Kidney epithelial cell (primary cell): ENCODE measurements around the gene CNPY2. TPM values are rescaled to one million over a fixed set of nuclear protein-coding genes. Genes with fewer than 3 reads are reported as not detected.

ENCODE experiments used
- DNase-seq: peaks from one replicate; pipeline ENCODE4 v3.0.0-alpha.2; 2010; ENCODE audit warnings: low read depth
- H3K27me3 ChIP-seq: 2 replicates; pipeline ENCODE4 v1.6.0; 2011; ENCODE audit warnings: low read length; ENCODE audit not compliant: control insufficient read depth, insufficient read depth
- H3K36me3 ChIP-seq: 2 replicates; pipeline ENCODE4 v1.5.1; 2011; ENCODE audit warnings: low read length; ENCODE audit not compliant: control insufficient read depth, insufficient read depth
- H3K4me3 ChIP-seq: 2 replicates; pipeline ENCODE4 v1.5.1; 2011; ENCODE audit warnings: low read depth, mild to moderate bottlenecking, control low read depth, low read length
- CTCF ChIP-seq: IDR thresholded peaks from 2 replicates; pipeline ENCODE4 v1.5.1; 2011; ENCODE audit warnings: mild to moderate bottlenecking, moderate library complexity, low read length, control low read depth, inconsistent platforms; ENCODE audit not compliant: insufficient read depth, poor library complexity, severe bottlenecking
- total RNA-seq: library from RNA; depleted of rRNA; stranded (reverse); fragments of >200 nt; gene quantifications from 2 replicates; pipeline ENCODE4 v1.2.3, GENCODE V29; 2015

CNPY2 gene
- total RNA-seq, 1 donor from 2014 or later, result 150 TPM

- Histone ChIP-seq H3K36me3 (peaks cover 2% of the 10 kb centered on the region), H3K27me3 (no peaks in the 10 kb centered on the region), H3K4me3 (peak overlapping the region; percentile 86)
- no peak for TF ChIP-seq CTCF
- DNase-seq, result no peak
These were observed 14.9 kb downstream of the CNPY2 start for GRCh38 chr12:56300644-56301464.

DNA sequence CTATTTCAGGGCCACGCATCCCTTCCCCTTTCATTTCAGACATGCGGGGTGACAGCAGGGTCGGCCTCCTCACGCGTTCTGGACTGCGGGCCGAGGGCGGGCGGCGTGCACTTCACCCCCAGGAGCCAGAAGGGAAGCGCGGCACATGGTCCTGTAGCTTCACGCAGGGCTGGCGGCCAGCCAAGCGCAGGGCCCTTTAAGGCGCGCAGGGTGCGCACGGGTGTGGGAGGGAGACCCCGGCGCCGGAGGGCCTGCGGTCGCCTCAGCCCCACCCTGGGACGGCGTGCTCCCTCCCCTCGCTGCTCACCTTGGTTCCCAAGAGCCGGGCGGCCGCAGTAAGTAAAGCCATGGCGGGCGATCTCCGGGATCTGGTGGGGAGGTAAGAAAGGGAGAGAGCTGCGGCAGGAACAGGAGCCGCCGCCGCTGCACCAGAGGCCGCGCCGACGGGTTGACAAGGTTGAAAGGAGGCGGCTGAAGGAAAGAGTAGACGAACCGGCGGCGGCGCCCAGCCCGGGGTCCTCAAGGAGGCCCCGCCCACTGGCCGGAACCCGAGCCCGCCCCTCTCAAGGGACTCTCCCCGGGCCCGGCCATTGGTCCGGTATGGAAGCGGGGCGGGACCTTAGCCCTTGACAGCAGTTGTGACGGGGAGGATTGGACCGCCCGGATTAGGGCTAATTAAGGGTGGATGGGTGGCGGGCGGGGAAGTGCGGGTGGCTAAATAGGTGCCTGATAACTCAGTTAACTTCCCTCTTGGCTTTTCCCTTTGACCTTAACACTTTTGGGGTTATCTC, 15.7 kb downstream of the CNPY2 start, which contains the start of gene CS:
CS (minus strand) TSS at position 478 of the 791 bp plus-strand sequence; CDS start at position 349, 129 bp downstream.
- Histone ChIP-seq H3K27me3 (no peaks in the 10 kb centered on the region), H3K36me3 (peaks cover 2% of the 10 kb centered on the region), H3K4me3 (peak within 1 kb of the TSS; percentile 86)
- DNase-seq, result peak; percentile 84
- no peak for TF ChIP-seq CTCF

DNA sequence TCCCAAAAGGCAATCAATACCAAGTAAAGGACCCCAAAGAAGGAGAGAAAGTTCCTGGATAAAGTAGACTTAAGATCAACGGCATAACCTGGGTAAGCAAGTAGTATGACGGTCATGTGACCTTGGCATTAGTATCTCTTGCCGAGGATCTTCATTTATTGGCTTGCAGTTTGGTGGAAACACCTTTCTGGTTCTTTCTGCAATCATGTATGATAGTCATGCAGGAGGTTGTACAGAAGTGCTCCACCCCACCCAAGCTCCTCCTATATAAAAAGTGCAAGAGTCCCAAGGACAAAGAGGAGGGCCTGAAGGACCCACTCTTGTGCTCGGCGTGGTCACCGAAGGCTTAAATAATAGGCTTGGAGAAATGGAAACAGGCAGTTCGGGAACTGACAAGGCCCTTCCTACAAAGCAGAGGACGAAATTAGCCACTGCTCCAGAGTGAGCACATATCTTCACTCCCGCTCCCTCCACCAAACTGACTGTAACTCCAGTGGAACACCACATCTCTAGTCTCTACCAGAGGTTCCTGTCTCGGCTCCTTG, 16.4 kb downstream of the CNPY2 start:
- no peak for TF ChIP-seq CTCF
- DNase-seq, result no peak
- Histone ChIP-seq H3K27me3 (no peaks in the 10 kb centered on the region), H3K36me3 (peaks cover 1% of the 10 kb centered on the region), H3K4me3 (peak overlapping the region; percentile 86)

GRCh38 chr12:56298828-56299227, 17.0 kb downstream of the CNPY2 start:
- Histone ChIP-seq H3K36me3 (no peaks in the 10 kb centered on the region), H3K27me3 (no peaks in the 10 kb centered on the region), H3K4me3 (peak overlapping the region; percentile 86)
- DNase-seq, result no peak
- TF ChIP-seq CTCF, result no peak

DNA sequence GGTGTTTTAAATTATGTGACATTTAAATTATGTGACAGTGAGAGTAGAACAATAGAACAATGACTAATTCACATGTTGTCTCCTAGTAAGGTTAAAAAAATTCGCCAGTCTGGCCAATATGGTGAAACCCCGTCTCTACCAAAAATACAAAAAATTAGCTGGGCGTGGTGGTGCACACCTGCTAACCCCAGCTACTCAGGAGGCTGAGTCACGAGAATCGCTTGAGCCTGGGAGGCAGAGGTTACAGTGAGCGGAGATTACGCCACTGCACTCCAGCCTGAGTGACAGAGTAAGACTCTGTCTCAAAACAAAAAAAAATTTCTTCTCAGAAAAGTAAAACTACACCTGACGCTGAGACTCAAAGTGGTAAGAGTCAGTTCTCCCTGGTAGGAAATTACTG, 18.4 kb downstream of the CNPY2 start:
- Histone ChIP-seq H3K27me3 (no peaks in the 10 kb centered on the region), H3K4me3 (no peak overlapping the region), H3K36me3 (no peaks in the 10 kb centered on the region)
- no peak for DNase-seq
- TF ChIP-seq CTCF, result no peak
